HG03457 (cell line): ENCODE results near the gene NCAN.

Source experiments
- ATAC-seq: cut with Tn5 transposase; IDR thresholded peaks from one replicate; pipeline ENCODE4 v1.9.1; 2021; ENCODE audit warnings: moderate number of reproducible peaks; ENCODE audit not compliant: unreplicated experiment

The NCAN gene

GRCh38 chr19:19279062-19279612, 67.4 kb downstream of the NCAN start:
- no peak for ATAC-seq

GRCh38 chr19:19279853-19280252, 68.1 kb downstream of the NCAN start:
- no peak for ATAC-seq

DNA sequence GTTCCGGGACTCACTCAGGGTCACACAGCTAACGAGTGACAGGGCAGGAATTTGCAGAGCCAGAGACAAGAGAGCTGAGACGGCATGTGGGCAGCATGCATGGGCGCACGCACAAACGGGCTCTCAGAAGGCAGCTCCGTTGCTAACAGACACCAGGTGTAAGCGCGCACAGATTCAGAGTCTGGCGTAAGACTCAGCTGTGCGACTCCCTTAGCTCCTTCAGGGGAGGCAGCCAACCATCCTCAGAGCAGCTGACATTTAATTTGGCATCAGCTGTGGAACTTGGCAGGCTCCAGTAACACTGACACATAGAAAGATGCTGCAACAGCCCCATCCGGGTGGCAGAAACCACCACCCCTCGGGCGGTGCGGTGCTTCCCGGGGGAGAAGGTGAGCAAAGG, 68.8 kb downstream of the NCAN start:
- ATAC-seq, result no peak

GRCh38 chr19:19285686-19286085, 73.9 kb downstream of the NCAN start:
- ATAC-seq, result no peak

- ATAC-seq, result no peak
Measured at GRCh38 chr19:19292607-19293006, 80.8 kb downstream of the NCAN start.

- no peak for ATAC-seq
Measured at GRCh38 chr19:19294914-19295313, 83.2 kb downstream of the NCAN start.

GRCh38 chr19:19296953-19297689, 85.4 kb downstream of the NCAN start:
- ATAC-seq, result no peak

DNA sequence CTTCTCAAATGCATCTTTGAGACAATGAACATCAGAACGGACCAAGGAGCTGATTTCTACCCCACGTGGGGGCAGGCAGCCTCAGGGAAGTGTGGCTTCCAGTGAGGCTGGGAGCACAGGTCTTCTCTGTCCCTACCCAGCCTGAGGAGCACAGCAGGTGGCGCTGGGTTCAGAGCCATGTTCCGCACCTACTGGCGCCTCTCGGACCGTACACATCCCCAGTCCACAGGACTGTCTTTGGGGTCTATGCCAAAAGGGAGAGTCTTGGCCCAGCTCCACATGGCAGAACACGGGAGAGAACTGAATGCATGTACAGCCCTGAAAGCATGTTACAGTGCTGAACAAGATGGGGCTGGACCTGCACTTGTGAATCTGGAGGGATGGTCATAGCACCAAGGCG, 86.0 kb downstream of the NCAN start:
- no peak for ATAC-seq

DNA sequence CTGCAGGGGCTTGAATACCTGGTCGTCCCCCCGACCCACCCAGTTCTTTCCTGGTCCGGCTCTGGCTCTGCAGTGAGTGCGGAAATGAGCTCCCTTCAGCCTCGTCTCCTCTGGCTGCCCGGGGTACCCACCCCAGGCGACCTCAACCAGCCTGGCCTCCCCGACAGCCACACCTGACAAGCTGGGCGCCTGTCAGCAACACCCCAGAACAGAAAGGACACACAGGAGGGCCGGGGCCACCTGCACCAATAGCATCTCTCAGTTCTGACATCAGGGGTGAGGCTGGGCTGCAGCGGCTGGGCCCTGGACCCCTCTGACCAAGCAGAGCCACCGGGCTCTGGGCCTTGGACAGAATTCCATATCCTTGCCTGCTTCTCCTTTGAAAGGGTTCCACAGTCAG, 88.9 kb downstream of the NCAN start:
- ATAC-seq, result no peak
